Panc1 (cell line): Measurements from ENCODE around the gene TGFBI.

ENCODE experiments used
- CTCF ChIP-seq: fragments of 450-650 bp; IDR thresholded peaks from 2 replicates; pipeline ENCODE4 v1.5.1; 2017; ENCODE audit warnings: mild to moderate bottlenecking
- POLR2AphosphoS5 ChIP-seq: IDR thresholded peaks from 2 replicates; pipeline ENCODE4 v1.6.1; 2012; ENCODE audit warnings: mild to moderate bottlenecking, low read depth, low read length, moderate library complexity
- TCF7L2 ChIP-seq: IDR thresholded peaks from 2 replicates; pipeline ENCODE4 v1.6.1; 2011; ENCODE audit warnings: mild to moderate bottlenecking, low read depth, low read length, inconsistent platforms

- TF ChIP-seq CTCF (no peak), TCF7L2 (no peak), POLR2AphosphoS5 (no peak)
Measured at GRCh38 chr5:136020383-136021015, 8.3 kb upstream of the TGFBI start.
